Fibroblast of skin of left quadriceps (primary cell): ENCODE data around the gene LRRC4C.
"Not testable (repeated sequence)": the region's sequence is repeated elsewhere in the genome, so short reads cannot be mapped to it uniquely, and the experiment has no call there.

Experiments used
- DNase-seq, 2 experiments: peaks; one replicate each; pipeline ENCODE4 v3.0.0-alpha.2; 2013; ENCODE audit warnings: low read depth in 2 of 2

Gene LRRC4C

GRCh38 chr11:41019666-41020065 is 439.8 kb downstream of the LRRC4C start:
- not testable (repeated sequence) for DNase-seq

- no peak for DNase-seq
These were observed 441.2 kb downstream of the LRRC4C start for GRCh38 chr11:41018224-41018623.

GRCh38 chr11:41010361-41011050 is 448.9 kb downstream of the LRRC4C start:
- no peak for DNase-seq

GRCh38 chr11:41005986-41006385 is 453.5 kb downstream of the LRRC4C start:
- DNase-seq, result peak; percentile 59 to 62

GRCh38 chr11:41003339-41004282 is 455.8 kb downstream of the LRRC4C start:
- DNase-seq, result peak; percentile 14 to 21

GRCh38 chr11:40998920-40999319 is 460.5 kb downstream of the LRRC4C start:
- no peak for DNase-seq

GRCh38 chr11:40987776-40988435 is 471.5 kb downstream of the LRRC4C start:
- no peak for DNase-seq

- no peak for DNase-seq
These were observed 473.1 kb downstream of the LRRC4C start for GRCh38 chr11:40986320-40986719.

GRCh38 chr11:40975076-40975475 is 484.4 kb downstream of the LRRC4C start:
- DNase-seq, result no peak

GRCh38 chr11:40974186-40974795 is 485.2 kb downstream of the LRRC4C start:
- no peak for DNase-seq

GRCh38 chr11:40958707-40959106 is 500.7 kb downstream of the LRRC4C start:
- no peak for DNase-seq

GRCh38 chr11:40952479-40952878 is 507.0 kb downstream of the LRRC4C start:
- no peak for DNase-seq

- no peak for DNase-seq
These were observed 521.5 kb downstream of the LRRC4C start for GRCh38 chr11:40938002-40938401.

- DNase-seq, result no peak
These were observed 534.5 kb downstream of the LRRC4C start for GRCh38 chr11:40924915-40925314.

GRCh38 chr11:40921246-40921645 is 538.2 kb downstream of the LRRC4C start:
- DNase-seq, result peak; percentile 38

GRCh38 chr11:40910774-40911173 is 548.7 kb downstream of the LRRC4C start:
- DNase-seq, result not testable (repeated sequence)

- no peak for DNase-seq
These were observed 565.0 kb downstream of the LRRC4C start for GRCh38 chr11:40894501-40894900.

- no peak for DNase-seq
These were observed 574.0 kb downstream of the LRRC4C start for GRCh38 chr11:40885250-40885954.

- no peak for DNase-seq
These were observed 577.2 kb downstream of the LRRC4C start for GRCh38 chr11:40882301-40882700.

- no peak for DNase-seq
These were observed 579.5 kb downstream of the LRRC4C start for GRCh38 chr11:40879911-40880310.

GRCh38 chr11:40877981-40878380 is 581.5 kb downstream of the LRRC4C start:
- DNase-seq, result no peak
